HG03460 (cell line): ENCODE measurements around the gene TNKS1BP1.
A peak's percentile ranks its signal among the peaks of the same experiment; 100 is the strongest.
"Not testable (repeated sequence)": the region's sequence is repeated elsewhere in the genome, so short reads cannot be mapped to it uniquely, and the experiment has no call there.

ENCODE experiments used
- ATAC-seq: cut with Tn5 transposase; IDR thresholded peaks from one replicate; pipeline ENCODE4 v1.9.1; 2021; ENCODE audit not compliant: unreplicated experiment

Gene TNKS1BP1

DNA sequence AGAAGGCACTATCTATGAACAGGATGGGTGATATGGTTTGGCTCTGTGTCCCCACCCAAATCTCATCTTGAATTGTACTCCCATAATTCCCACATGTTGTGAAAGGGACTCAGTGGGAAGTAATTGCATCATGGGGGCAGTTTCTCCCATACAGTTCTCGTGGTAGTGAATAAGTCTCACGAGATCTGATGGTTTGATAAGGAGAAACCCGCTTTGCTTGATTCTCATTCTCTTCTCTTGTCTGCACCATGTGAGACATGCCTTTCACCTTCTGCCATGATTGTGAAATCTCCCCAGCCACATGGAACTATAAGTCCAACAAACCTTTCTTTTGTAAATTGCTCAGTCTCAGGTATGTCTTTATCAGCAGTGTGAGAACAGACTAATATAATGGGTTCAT is 28.5 kb downstream of the TNKS1BP1 start:
- ATAC-seq, result not testable (repeated sequence)

DNA sequence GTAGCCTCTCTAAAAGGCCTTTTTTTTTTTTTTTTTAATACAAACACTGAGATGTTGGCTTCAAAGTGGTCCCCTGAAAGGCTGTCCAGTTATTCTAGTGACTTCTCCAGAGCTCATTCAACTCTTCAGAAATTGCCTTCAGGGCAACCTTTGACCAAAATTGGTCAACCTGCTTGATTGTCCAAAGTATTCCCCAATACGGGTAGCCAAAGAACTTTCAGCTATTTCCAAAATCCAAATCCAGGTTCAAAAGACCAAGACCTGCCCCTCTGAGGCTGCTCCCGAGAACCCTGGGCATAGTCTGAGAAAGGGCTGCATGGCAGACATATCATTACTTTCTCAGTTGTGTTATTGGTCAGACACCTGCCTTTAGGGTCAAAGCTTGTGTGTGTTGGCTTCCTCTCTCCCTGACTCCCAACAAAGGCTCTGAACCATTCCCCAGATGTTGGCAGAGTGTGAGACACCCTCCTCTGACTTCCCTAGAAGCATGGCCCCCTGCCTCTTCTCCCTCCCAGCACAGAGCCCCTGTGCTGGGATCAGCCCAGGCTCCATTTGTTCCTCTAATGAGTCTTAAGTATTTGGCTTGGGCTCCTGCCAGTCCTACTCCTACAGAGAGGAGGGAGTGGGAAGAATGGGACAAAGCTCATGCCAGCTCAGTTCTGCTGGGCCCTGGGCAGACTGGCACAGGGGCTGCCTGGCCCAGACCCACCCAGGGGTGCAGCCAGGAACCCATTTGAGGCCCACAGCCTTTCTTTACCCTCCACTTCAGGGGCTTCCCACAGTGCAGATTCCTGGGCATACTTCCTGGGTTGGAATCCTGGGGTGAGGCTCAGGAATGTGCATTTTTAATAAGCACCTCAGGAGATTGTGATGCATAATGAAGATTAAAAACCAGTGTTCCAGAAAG is 30.3 kb downstream of the TNKS1BP1 start:
- ATAC-seq, result no peak

DNA sequence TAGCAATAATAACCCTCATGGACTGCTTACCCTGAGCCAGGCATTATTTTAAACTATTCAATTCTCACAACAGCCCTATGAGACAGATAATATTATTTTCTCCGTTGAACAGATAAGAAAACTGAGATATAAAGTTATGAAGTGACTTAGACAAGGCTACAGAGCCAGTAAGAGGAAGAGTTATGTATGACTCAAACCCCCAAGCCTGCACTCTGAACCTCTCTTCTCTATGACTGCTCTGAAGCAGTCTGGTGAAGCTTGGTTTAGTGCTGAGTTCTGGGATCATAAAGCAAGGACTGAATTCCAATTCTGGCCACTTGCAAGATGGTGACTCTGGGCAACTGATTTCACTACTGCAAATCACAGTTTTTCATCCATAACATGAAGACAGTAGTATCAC is 34.5 kb downstream of the TNKS1BP1 start:
- ATAC-seq, result no peak

DNA sequence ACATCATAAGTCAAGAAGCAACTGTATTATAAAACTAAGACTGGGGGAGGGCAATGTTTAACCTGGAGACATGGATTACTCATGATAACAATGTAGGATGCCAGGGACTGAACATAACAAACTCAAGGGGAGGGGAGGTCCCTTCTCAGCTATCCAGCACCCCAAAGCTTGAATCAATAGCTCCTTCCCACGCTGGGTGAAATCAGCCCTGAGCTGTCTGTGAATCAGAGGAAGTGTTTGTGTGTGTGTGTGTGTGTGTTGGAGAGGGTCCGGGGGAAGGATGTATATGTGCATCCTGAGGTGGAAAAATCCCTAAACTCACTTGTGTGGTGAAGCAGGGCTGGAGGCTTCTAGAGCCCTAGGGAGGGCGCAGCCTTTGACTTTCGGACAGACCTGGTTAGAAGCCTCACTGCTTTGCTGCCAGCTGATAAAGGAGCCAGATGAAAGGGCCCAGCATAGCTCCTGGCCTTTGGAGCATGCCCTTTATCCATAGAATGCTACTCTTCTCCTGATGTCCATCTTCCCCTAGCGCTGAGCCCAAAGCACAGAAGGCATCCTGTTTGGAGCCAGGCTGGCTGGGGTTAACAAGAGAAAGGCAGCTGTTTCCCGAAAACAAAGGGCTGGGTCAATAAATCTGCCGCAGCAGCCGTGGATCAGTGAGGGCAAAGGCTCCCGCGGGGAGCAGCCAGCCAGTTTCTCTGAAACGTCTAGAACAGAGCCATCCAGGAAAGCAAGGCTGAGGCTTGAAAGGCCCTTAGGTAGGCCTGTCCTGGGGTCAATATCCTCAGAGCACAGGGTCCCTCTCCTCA is 35.8 kb downstream of the TNKS1BP1 start:
- no peak for ATAC-seq

DNA sequence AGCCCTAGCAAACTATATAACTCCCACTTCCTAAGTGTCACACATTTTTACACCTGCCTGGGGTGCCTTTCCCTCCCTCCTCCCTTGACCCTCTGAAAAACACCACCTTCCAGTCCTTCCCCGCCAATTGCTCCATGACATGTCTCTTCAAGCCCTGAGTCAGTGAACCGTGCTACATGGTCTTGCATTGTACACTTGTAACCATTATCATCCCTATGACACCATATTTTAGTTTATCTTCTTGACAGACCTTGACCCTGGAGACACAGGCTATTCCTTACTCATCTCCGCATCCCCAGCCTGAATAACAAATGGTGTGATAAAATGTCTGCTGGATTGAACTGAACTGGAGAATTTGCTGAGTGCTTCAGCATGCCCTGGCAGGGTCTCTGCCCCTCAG is 36.9 kb downstream of the TNKS1BP1 start:
- no peak for ATAC-seq

DNA sequence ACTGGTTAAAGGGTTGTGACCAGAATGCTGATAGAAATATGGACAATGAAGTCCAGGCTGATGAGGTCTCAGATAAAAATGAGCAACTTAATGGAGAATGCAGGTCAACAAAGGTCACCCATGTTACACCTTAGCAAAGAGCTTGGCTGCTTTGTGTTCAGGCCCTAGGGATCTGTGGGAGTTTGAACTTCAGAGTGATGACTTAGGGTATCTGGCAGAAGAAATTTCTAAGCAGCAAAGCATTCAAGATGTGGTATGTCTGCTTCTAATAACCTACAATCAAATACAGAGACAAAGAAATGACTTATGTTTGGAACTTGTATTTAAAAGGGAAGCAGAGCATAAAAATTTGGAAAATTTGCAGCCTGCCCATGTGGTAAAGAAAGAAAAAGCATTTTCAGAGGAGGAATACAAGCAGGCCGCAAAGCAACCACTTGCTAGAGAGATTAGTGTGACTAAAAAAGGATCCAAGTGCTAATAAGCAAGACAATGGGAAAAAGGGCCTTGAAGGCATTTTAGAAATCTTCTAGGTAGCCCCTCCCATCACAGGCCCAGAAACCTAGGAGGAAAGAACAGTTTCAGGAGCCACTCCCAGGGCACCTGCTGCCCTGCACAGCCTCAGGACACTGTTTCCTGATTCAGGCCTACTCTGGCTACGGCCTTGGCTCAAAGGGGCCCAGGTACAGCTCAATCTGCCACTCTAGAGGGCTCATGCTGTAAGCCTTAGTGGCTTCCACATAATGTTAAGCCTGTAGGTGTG is 41.3 kb downstream of the TNKS1BP1 start:
- no peak for ATAC-seq

DNA sequence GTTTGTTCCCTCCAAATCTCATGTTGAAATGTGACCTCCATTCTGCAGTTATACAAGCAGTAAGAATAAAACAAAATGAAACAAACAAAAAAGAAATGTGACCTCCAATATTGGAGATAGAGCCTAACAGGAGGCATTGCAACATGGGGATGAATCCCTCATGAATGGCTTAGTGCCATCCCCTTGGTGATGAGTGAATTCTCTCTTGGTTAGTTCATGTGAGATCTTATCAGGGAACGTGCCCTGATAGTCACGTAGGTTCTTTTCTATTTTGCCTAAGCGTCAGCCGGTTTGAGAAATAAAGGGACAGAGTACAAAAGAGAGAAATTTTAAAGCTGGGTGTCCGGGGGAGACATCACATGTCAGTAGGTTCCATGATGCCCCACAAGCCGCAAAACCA is 43.2 kb downstream of the TNKS1BP1 start:
- not testable (repeated sequence) for ATAC-seq

DNA sequence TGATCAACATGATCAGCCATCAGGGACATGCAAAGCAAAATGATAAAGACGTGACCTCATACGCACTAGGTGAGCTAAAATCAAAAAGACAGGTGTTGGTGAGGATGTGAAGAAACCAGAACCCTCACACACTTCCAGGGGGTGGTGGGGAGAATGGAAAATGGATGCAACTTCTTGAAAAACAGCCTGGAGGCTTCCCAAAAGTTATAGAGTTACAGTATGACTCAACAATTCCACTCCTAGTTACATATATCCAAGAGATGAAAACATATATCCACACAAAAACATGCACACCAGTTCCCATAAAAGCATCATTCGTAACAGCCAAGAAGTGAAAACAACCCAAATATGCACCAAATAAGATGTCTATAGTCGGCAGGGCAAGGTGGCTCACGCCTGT is 45.6 kb downstream of the TNKS1BP1 start:
- no peak for ATAC-seq

DNA sequence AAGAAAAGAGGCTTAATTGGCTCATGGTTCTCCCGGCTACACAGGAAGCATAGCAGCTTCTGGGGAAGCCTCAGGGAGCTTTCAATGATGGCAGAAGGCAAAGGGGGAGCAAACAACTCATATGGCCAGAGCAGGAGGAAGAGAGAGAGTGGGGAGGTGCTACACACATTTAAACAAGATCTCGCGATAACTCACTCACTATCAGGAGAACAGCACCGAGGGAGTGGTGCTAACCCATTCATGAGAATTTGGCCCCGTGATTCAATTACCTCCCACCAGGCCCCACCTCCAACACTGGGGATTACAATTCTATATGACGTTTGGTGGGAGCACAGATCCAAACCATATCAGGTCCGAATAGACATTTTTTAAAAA is 46.0 kb downstream of the TNKS1BP1 start:
- no peak for ATAC-seq

DNA sequence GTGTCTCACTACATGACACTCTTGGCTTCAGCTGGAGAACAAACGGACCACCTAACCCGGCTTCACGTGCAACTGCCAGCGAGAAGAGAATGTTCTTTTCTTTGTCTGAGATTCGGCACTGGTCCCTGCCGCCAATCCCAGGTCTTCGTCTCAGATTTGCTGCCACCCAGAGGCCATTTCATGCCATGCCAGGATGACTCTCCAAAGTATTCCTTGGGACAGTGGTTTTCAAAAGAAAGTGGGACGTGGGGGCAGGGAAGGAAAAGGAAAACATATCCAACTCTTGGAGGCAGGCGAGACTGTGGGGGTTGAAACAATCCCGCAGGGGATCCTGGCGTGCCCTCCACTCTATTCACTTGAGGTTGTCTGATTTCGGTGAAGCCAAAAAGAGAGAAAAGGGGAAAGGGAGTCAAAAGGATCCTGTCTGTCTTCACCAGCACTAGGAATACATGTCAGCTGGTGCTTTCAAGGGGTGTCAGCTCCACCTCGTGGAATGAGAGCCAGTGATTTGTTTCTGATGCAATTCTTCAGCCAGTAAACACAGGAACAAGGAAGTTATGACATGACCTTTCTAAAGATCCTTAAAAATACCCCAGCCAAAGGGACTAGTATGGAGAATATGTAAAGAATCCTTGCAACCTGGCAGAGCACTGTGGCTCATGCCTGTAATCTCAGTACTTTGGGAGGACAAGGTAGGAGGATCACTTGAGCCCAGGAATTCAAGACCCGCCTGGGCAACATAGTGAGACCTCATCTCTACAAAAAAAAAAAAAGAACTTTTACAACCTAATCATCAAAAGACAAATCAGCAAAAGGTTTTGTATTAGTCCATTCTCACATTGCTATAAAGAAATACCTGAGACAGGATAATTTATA is 46.7 kb downstream of the TNKS1BP1 start:
- peak; percentile 85 for ATAC-seq

DNA sequence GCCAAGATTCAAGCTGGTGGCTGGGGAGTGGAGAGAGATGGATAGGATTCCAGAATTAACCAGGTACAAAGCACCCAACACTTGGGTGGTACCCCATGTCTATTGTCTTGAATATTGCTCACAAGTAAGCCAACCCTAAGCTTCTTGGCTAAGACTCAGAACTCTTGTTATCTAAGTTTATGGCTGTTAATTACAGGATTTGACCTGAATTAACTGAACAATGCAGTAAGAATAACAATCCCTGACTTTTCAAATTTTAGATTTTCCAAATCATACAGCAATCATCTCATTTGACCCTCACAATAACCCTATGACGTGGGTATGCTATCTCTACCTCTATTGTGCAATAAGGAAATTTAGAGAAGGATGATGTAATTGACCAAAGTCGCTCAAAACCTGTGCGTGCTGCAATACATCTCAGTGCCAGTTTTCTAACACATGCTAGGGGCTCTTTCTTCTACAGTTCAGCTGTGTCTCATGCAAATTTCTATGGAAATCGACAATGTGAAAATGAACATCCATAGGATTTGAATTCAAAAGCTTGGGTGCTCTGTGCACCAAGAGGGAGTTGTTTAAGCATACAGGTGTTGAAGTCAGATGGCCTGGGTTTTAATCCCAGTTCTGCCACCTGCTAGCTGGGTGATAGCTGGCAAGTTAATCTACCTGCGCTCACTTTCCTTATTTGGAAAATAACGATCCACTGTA is 47.6 kb downstream of the TNKS1BP1 start:
- no peak for ATAC-seq

DNA sequence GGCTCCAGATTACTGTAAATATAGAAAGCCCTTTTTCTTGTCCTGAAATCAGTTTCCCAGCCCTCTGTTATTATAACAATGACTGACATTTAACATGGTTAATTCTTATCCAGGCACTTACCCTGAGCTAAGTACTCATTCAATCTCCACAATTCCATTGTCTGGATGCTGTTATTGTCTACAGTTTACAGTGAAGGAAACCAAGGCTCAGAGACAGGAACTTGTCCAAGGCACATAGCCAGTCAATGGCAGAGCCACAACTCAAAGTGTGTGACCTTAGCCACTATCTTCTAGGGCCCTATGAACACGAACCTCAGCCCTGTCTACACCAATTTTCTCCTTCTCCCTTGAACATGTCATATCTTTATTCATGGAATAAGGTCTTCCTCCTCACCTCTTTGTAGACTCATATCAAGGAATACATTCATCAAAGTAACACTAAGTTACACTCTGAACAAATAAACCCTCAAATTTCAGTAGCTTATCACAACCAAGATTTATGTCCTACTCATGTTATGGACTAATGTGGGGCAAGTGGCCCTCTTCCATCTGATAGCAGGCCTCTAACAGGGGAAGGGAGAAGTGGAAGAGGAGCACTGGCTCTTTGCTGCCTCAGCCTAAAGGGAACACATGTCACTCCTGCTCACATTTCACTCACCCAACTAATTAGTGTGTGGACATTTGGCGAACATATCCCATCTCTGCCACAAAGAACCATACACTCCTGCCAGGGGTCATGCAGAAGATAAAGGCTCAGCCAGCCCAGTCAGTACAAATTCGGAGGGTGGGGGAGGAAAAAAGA is 48.4 kb downstream of the TNKS1BP1 start:
- ATAC-seq, result no peak

DNA sequence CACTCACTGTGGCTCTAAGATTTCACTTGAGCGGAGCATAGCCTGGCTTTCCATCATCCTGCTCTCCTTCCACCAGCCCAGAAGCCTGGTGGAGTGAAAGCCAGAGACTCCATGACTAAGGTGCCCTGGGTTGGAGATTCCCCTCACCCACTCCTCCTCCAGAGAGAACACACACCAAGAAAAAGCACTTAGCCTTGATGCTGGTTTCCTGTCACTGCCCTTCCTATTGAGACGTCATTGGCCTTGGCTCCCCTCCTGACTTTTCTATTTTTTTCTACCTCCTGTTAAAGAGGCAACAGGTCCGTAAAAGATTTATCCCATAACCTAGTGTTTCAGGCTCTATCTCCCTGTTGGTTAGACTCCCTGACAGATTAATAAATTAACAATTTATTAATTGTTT is 49.2 kb downstream of the TNKS1BP1 start:
- ATAC-seq, result no peak

DNA sequence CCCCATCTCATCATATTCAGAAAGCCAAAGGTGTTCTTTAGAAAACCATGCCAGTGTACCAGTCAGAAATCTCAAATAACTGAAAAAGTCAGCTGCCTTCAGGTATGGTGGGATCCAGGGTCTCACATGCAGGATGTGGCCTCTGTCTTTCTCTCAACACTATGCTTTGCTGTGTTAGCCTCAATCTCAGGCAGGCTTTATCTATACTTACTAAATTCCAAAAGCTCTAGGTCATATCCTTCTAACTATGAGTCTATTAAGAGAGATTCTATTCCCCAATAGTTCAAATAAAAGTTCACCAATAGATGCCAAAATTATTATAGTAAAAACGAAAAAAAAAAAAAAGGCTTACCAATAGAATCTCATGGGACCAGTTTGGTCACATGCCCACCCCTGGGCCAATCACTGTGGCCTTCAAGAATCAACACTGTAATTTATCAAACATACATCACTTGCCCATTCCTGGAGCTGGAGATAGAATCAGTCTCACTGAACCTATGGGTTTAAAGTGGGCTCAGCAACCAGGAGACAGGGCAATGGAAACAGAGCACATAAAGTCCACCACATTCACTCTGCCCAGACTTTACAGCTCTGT is 49.8 kb downstream of the TNKS1BP1 start:
- no peak for ATAC-seq

DNA sequence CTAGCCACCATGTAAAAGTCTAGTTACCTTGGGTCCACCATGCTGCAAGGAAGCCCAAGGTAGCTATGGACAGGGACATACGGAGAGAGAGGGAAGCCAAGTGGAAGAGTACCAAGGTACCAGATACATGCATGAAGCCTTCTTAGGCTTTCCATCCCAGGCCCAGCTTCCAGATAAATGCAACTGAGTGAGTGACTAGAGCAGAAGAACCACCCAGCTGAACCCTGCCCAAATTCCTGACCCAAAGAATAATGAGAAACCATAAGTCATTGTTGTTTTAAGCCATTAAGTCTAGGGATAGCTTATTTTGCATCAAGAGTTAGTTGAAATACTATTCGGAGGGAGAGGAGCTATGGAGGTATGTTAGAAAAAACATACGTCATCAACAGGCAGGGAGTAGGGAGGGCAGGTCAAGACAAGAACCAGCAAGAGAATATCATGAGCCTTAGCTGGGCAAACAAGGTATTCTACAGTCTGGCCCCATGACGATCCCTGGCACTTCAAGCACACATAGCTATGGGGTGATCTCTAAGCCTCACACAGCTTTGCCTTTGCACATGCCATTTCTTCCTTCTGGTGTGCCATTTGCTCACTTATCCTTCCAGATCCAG is 51.2 kb downstream of the TNKS1BP1 start:
- no peak for ATAC-seq

DNA sequence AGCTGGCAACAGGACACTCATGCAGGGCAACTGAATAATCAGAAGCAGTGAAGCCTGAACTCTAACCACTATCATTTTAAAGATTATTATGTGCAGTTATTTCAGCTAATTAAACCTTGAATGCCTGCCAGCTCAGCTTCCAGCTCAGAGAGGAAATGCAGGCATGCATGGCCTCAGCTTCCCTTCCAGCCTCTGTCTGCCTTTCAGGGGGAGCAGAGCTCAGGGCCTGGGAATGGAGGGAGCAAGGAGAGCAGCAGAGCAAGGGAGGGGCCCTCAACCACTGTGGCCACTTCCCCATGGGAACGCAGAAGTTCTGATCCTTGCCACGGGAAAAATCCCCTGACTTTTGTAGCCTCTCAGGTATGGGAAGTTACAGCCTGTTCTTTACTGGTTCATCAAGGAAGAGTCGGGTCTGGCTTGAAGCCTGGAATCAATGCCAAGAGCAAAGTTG is 55.2 kb downstream of the TNKS1BP1 start:
- ATAC-seq, result no peak

DNA sequence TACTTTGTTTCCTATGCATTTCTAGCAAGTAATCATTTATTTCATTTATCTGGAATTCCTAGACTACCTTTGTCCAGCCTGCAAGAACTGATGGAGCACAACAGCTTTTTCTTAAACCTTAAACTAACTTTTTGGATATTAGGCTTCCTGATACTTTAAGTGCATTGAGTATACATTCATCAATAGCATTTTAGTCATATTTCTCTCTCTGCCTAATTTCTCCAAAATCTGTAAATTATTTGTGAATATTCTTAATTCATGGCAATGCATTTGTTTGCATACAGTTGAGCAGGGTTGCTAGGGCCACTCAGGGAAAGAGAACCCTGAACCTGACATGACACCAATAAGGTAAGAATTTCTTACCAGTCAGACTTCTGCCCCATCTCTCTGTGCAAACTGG is 58.6 kb downstream of the TNKS1BP1 start:
- ATAC-seq, result no peak

DNA sequence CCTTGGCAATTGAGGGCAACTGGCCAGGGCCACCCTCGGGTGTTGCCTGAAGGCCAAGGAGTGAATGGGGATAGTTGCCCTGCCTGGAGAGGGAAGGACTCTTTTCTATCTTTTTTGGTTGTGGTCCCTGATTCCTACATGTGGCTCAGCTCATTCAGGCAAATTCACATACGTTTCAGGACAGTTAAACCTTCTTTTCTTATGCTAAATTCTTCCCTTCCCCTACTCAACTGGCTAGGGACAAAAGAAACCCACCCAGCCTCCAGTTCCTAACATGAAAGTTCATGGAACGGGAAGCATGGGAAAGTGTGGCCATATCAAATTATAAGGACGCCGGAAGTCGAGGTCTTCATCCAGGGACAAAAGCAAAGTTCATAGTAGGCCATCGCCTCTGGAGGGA is 61.4 kb downstream of the TNKS1BP1 start:
- ATAC-seq, result no peak
